Subcutaneous abdominal adipose tissue (tissue), 5 donors: Measurements from ENCODE around the gene ELMO1.

Experiments used
- H3K27ac ChIP-seq: one replicate; pipeline ENCODE4 v1.7.0; 2013; ENCODE audit warnings: low read depth, mild to moderate bottlenecking, inconsistent platforms, low read length, moderate library complexity
- H3K27me3 ChIP-seq, 5 donors: one replicate each; pipeline ENCODE4 v1.7.0; 2013; ENCODE audit warnings: low read length in 5 of 5, inconsistent platforms in 1 of 5; ENCODE audit not compliant: control insufficient read depth in 5 of 5, insufficient read depth in 4 of 5
- H3K36me3 ChIP-seq, 5 donors: one replicate each; pipeline ENCODE4 v1.7.0; 2013; ENCODE audit warnings: low read length in 5 of 5; ENCODE audit not compliant: control insufficient read depth in 5 of 5, insufficient read depth in 5 of 5
- H3K4me1 ChIP-seq, 5 donors: one replicate each; pipeline ENCODE4 v1.7.0; 2013; ENCODE audit warnings: low read length in 5 of 5, mild to moderate bottlenecking in 3 of 5, moderate library complexity in 1 of 5; ENCODE audit not compliant: control insufficient read depth in 5 of 5, insufficient read depth in 5 of 5
- H3K4me3 ChIP-seq, 5 donors: one replicate each; pipeline ENCODE4 v1.7.0; 2013; ENCODE audit warnings: low read length in 5 of 5, low read depth in 1 of 5
- H3K9ac ChIP-seq, 5 donors: one replicate each; pipeline ENCODE4 v1.7.0; 2013; ENCODE audit warnings: low read length in 5 of 5, mild to moderate bottlenecking in 4 of 5, moderate library complexity in 3 of 5
- H3K9me3 ChIP-seq, 5 donors: one replicate each; pipeline ENCODE4 v1.7.0; 2013; ENCODE audit warnings: low read length in 5 of 5; ENCODE audit not compliant: control insufficient read depth in 5 of 5
- donor health status: healthy.
- donor health status: healthy.
- donor health status: healthy.
- donor health status: healthy.
- donor health status: healthy.

ELMO1 gene

DNA sequence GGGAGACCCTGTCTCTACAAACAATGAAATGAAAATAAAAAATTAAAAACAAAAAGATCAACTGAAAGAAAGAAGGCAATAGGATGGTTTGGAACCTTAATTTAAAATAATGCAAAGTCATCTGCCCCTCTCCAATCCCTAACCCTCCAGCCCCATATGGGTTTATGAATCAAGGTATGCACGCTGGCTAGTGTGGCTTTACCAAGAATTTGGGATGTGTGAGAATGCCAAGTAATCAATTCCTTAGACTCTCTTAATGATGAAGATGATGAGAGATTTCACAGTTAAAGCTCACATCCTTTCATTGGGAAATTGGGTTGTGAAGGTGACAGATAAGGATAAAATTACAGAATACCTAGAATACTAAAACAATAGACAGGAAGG, 577.3 kb downstream of the ELMO1 start:
- H3K9ac ChIP-seq: no peak overlapping the region
- H3K9me3 ChIP-seq: no peaks in the 10 kb centered on the region
- H3K27me3 ChIP-seq: no peaks in the 10 kb centered on the region
- no peaks in the 10 kb centered on the region for H3K4me1 ChIP-seq
- H3K4me3 ChIP-seq: no peak overlapping the region
- no peak overlapping the region for H3K27ac ChIP-seq
- peaks cover 4 to 46% (median 16%) of the 10 kb centered on the region in 5 donors for H3K36me3 ChIP-seq

DNA sequence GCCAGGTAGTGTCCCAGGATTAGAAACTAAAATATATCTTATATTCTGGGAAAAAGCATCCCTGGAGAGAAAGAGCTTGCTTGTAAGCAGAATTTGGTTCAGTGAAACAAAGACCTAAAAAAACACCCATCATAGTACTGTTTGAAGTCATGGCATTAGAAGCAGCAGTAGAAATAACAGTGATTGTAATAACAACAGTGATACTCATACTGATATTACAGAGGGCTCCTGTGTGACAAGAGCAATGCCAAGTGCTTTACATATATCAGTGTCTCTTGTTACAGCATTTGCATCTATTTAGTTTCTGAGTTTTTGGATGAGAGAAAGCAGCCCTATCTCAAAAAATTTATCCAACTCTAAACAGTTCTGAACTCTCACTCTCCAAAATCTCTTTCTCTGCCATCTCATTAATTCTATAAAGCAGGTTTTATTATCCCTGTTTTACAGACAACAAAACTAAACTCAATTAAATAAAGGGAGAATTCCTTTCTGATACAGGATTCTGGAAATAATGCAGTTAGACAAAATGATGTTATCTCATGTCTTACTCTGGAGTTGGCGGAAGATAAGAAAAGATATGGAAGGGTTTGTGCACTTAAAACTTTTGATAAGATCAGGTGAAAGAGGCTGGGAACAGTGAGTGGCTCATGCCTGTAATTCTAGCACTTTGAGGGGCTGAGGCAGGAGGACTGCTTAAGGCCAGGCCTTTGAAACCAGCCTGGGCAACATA, 577.9 kb downstream of the ELMO1 start:
- Histone ChIP-seq H3K36me3 (peaks cover 4 to 44% (median 13%) of the 10 kb centered on the region in 5 donors), H3K27me3 (no peaks in the 10 kb centered on the region), H3K4me3 (no peak overlapping the region), H3K9ac (no peak overlapping the region), H3K9me3 (no peaks in the 10 kb centered on the region), H3K27ac (no peak overlapping the region), H3K4me1 (no peaks in the 10 kb centered on the region)

DNA sequence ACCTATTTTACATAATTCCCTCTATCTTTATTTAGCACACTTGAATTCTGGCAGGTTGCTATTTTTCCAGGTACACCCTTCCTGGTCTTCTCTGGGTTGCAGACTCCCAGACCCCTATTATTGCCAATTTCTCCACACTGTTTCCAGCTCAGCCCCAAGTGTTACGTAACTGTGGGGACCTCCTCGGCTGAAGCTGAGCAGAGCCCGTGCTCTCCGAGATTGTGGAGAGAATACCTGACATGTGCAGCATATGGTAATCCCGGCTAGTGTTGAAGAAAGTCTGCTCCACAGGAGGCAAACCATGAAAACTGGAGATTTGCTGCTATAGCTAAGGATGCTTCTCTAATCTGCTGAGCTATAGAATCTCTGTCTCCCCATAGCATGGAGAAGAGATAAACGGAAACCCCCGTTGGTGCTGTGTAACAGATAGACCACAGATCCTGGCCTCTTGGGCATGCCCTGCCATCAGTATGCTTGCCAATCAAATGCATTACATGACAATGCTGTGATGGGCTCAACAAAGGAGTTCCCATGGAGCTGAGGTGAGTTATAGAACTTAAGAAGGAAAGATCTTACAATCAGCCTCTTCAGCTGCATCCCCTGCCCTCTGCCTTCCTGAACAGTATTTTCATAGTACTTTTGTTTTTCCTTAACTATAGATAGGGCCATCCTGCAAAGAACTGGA, 579.8 kb downstream of the ELMO1 start:
- Histone ChIP-seq H3K4me3 (no peak overlapping the region), H3K27ac (no peak overlapping the region), H3K27me3 (no peaks in the 10 kb centered on the region), H3K36me3 (peaks cover 4 to 48% (median 11%) of the 10 kb centered on the region in 5 donors), H3K9ac (no peak overlapping the region), H3K4me1 (peaks cover 0 to 12% (median 6%) of the 10 kb centered on the region in 5 donors), H3K9me3 (no peaks in the 10 kb centered on the region)

DNA sequence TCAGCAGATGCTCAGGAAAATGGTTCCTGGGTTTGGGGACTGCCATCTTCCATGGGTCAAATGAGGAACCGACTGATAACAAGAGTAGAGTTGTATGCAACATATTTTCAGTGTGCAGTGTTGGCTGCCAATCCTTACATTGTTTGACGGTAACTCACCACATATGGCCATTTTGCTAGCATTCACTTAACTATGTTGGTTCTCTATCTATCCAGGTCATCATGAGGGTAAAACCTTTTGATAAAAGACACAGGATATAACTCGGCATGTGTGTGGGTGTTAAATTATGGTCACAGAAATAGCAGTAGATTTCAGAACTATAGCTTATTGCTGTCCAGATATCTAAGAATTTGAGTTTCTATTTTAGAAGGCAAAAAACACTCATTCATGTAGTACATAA, 583.6 kb downstream of the ELMO1 start:
- Histone ChIP-seq H3K27ac (no peak overlapping the region), H3K9ac (no peak overlapping the region), H3K4me1 (peaks cover 0 to 13% (median 7%) of the 10 kb centered on the region in 5 donors), H3K27me3 (no peaks in the 10 kb centered on the region), H3K4me3 (no peak overlapping the region), H3K36me3 (peaks cover 0 to 33% (median 14%) of the 10 kb centered on the region in 5 donors), H3K9me3 (no peaks in the 10 kb centered on the region)

DNA sequence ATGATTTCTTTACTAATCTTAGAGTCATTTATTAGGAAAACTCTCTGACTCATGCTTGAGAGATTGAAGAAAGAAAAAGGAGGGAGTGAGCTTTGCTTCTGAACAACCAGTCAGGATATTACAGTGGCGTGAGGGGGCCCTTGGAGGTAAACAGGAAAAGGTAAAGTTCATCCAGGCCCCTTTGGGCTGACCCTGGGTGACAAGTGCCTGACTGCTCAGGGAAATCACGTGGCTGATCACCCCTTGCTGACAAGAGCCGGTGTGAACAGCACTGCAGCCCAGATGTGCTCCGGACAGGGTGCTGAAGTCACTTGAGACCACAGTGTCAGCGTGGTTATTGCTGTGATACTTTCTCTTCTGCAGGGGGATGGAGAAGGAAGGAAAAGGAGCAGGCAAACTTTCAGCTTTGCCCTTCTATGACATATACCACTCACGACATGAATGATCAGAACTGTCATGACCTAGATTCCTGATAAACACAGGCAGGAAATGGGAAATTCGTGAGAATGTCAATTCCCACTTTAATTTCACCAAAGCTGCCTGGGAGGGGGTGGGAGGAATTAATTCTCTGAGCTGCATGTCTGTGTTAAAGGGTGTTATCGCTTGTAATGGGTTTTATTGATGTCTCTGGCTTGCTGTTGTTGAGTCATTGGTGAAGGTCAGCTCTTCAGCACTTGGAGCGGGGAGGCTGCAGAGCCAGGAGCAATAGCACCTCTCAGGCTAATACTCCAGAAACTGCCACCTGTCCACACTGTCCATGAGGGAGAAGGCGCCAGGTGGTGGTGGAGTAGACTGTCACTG, 584.6 kb downstream of the ELMO1 start:
- no peaks in the 10 kb centered on the region for H3K27me3 ChIP-seq
- H3K36me3 ChIP-seq: peaks cover 0 to 31% (median 15%) of the 10 kb centered on the region in 5 donors
- H3K4me1 ChIP-seq: peaks cover 0 to 13% (median 7%) of the 10 kb centered on the region in 5 donors
- no peak overlapping the region for H3K9ac ChIP-seq
- no peak overlapping the region for H3K4me3 ChIP-seq
- no peak overlapping the region for H3K27ac ChIP-seq
- H3K9me3 ChIP-seq: no peaks in the 10 kb centered on the region

DNA sequence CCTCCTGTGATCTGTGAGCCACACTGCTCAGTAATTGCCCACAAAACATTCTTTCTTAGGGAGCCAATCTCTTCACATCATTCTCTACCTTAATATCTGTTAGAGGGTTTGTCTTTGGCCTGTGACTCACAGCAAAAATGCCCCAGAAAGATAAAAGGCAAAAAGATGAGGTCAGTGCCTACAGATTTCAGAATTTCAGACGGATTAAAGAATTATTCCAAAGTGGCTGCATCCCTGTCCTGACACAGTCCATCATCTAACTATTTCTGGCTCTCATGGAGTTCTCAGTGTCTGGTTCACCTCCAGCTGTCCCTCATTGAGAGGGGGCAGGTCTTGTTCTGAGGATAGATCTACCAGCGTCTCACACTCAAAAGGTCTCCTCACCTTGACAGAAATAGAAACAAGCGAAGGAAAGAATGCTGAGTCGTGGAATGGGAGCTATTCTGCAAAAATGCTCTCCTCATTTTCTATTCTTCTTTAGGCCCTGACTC, 585.8 kb downstream of the ELMO1 start:
- no peak overlapping the region for H3K9ac ChIP-seq
- no peaks in the 10 kb centered on the region for H3K9me3 ChIP-seq
- H3K27ac ChIP-seq: no peak overlapping the region
- no peaks in the 10 kb centered on the region for H3K27me3 ChIP-seq
- H3K4me1 ChIP-seq: peaks cover 0 to 13% (median 7%) of the 10 kb centered on the region in 5 donors
- peaks cover 0 to 25% (median 15%) of the 10 kb centered on the region in 5 donors for H3K36me3 ChIP-seq
- H3K4me3 ChIP-seq: no peak overlapping the region

DNA sequence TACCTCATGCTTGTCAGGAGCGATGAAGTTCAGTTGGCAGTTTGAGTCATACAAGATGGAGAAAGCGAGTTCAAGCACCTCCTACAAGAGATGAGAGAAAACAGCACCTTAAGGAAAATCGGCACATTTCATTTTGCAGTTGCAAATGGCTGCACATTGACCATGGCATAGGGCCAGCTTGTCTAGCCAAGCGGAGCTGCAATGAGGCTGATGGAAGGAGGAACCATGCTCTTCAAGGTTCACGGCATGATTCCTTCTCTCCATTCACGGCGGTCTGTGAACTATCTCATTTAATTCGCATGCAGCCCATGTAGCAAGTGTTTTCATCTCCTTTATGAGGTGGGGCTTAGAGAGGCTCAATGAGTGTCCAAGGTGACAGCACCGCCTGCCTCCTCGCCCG, 587.0 kb downstream of the ELMO1 start:
- H3K36me3 ChIP-seq: peaks cover 0 to 33% (median 19%) of the 10 kb centered on the region in 5 donors
- no peak overlapping the region for H3K27ac ChIP-seq
- no peaks in the 10 kb centered on the region for H3K9me3 ChIP-seq
- peaks cover 0 to 13% (median 10%) of the 10 kb centered on the region in 5 donors for H3K4me1 ChIP-seq
- H3K9ac ChIP-seq: no peak overlapping the region
- no peak overlapping the region for H3K4me3 ChIP-seq
- no peaks in the 10 kb centered on the region for H3K27me3 ChIP-seq

DNA sequence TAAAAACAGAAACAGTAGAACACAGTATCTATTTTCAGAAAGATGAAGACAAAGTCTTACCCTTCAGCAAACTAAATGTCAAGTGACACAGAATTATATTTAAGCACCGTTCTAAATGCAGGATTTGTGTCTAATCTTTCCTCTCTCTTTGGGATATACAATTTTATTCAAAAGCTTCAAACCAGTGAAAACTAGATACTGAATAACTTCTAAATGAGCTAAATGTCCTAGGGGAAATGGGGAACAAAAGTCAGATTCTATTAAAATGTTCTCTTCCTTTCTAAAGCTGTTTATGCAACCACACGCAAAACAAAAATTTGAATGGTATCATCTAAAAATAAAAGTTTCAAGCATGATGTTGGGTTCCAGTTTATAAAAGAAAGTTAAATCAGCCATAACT, 588.0 kb downstream of the ELMO1 start:
- Histone ChIP-seq H3K9me3 (no peaks in the 10 kb centered on the region), H3K4me3 (no peak overlapping the region), H3K4me1 (peaks cover 0 to 17% (median 13%) of the 10 kb centered on the region in 5 donors), H3K36me3 (peaks cover 0 to 42% (median 25%) of the 10 kb centered on the region in 5 donors), H3K27me3 (no peaks in the 10 kb centered on the region), H3K27ac (no peak overlapping the region), H3K9ac (no peak overlapping the region)

DNA sequence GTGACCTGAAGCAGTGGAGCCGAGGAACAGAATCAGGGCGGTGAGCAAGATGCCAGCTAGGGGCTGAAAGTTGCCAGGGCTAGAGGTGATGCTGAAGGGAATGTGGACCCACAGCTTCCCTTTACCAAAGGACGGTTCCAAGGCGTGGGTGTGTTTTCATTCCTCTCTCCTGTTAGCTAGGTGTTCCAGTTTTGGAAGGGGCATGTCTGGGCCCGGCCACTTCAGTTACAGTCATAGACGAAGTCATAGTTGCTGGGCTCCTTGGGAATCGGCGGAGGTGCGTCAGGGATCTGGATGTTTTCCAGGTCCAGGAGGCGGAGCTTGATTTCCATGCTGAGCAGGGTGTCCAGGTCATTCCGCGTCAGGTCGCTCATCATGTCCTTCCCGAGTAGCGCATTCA, 593.3 kb downstream of the ELMO1 start:
- Histone ChIP-seq H3K4me3 (no peak overlapping the region), H3K27ac (no peak overlapping the region), H3K27me3 (no peaks in the 10 kb centered on the region), H3K36me3 (peaks cover 0 to 49% (median 30%) of the 10 kb centered on the region in 5 donors), H3K9me3 (no peaks in the 10 kb centered on the region), H3K4me1 (peaks cover 0 to 10% (median 4%) of the 10 kb centered on the region in 5 donors), H3K9ac (no peak overlapping the region)
